H1 (cell line): Measurements from ENCODE around the gene CFAP20. TPM values are rescaled to one million over a fixed set of nuclear protein-coding genes. Genes with fewer than 3 reads are reported as not detected.

Experiments
- CEBPB ChIP-seq: IDR thresholded peaks from 2 replicates; pipeline ENCODE4 v1.6.1; 2012; ENCODE audit warnings: low read depth, low read length
- KDM4A ChIP-seq: IDR thresholded peaks from one replicate; pipeline ENCODE4 v1.7.1; 2012; ENCODE audit warnings: low read depth, mild to moderate bottlenecking, moderate library complexity, low read length, inconsistent platforms; ENCODE audit not compliant: severe bottlenecking
- POU5F1 ChIP-seq: IDR thresholded peaks from 2 replicates; pipeline ENCODE4 v1.6.1; 2011; ENCODE audit warnings: low read depth, mild to moderate bottlenecking, low read length, moderate library complexity
- SRF ChIP-seq: IDR thresholded peaks from 2 replicates; pipeline ENCODE4 v1.6.1; 2011; ENCODE audit warnings: mild to moderate bottlenecking, low read depth, low read length, moderate library complexity
- polyA plus RNA-seq, 7 experiments: library from polyadenylated mRNA; depleted of rRNA in 3 of 7; stranded (reverse) in 5 of 7; unstranded in 2 of 7; fragments of >200 nt in 5 of 7; fragments of 200-250 nt in 2 of 7; gene quantifications; 1 replicate in 5 of 7; 2 replicates in 1 of 7; 4 replicates in 1 of 7; pipeline versions ENCODE4 v1.2.1 to v1.2.3, GENCODE V29; 2011 to 2013; ENCODE audit warnings: missing spikeins in 2 of 7, mixed read lengths in 2 of 7
- total RNA-seq: library from RNA; stranded (reverse); fragmentation: NEBNext Ultra II Directional; extraction: Animal tissue kit (Norgen Biotek cat#: 25700); gene quantifications from 2 replicates; pipeline ENCODE4 v1.2.1, GENCODE V29; 2021

Gene CFAP20
- total and polyA plus RNA-seq, 2 of the 8 experiments (the other 6 are each of a cell fraction or from before 2014, with no cell fraction given) = 45.6 to 65.4 TPM

- TF ChIP-seq KDM4A (no peak), SRF (no peak), POU5F1 (no peak), CEBPB (no peak)
- TF ChIP-seq, all 59 proteins: peak for 0
Measured at GRCh38 chr16:58124601-58124915, 4.6 kb downstream of the CFAP20 start (continued).
